Type B pancreatic cell (in vitro differentiated cells): ENCODE measurements around the gene CFAP97D1. TPM values are rescaled to one million over a fixed set of nuclear protein-coding genes. Genes with fewer than 3 reads are reported as not detected.

Experiments used
- DNase-seq: peaks from one replicate; pipeline ENCODE4 v3.0.0; 2021; ENCODE audit warnings: mixed read lengths; ENCODE audit not compliant: unreplicated experiment; ENCODE audit errors: extremely low spot score
- H3K27ac Mint-ChIP-seq: 2 replicates; pipeline ENCODE4 v1.8.0; 2021; ENCODE audit warnings: mild to moderate bottlenecking, mixed read lengths
- H3K27me3 Mint-ChIP-seq: 2 replicates; pipeline ENCODE4 v1.8.0; 2021; ENCODE audit warnings: mixed read lengths
- H3K36me3 Mint-ChIP-seq: 2 replicates; pipeline ENCODE4 v1.8.0; 2021; ENCODE audit warnings: mixed read lengths
- H3K4me1 Mint-ChIP-seq: one replicate; pipeline ENCODE4 v1.8.0; 2021; ENCODE audit warnings: mixed read lengths; ENCODE audit not compliant: unreplicated experiment
- H3K4me3 Mint-ChIP-seq: 2 replicates; pipeline ENCODE4 v1.8.0; 2021; ENCODE audit warnings: mild to moderate bottlenecking, mixed read lengths
- H3K9me3 Mint-ChIP-seq: 2 replicates; pipeline ENCODE4 v1.8.0; 2021; ENCODE audit warnings: mixed read lengths
- total RNA-seq: library from RNA; stranded (reverse); gene quantifications from 2 replicates; pipeline ENCODE4 v1.2.1, GENCODE V29; 2021; ENCODE audit warnings: low replicate concordance
- TF ChIP-seq, protein P1 (sequence below): fragments of 200-600 bp; sonication (generic); conservative IDR thresholded peaks from 2 replicates; pipeline ENCODE4 v1.5.0; 2021; ENCODE audit warnings: antibody characterized with exemption, mild to moderate bottlenecking

CFAP97D1 gene
- total RNA-seq, 1 donor from 2014 or later = not detected

DNA sequence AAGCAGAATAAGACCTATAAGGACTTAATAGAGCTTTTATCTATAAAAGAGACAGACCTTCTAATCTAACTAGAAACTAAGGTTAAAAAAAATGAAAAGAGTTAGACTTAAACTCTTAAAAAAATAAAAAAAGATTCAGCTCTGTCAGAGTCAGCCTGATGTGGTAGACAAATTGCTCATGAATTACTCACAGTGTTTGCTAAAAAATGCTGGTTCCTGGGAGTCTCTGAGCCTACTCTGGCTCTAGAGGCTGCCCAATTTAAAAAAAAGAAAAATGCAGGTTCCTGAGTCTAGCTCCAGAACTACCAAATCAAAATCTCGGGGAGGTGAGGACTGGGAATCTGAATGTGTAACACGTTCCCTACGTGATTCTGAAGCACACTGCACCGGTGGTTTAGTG, 39.7 kb upstream of the CFAP97D1 start:
- peaks cover 4% of the 10 kb centered on the region for H3K36me3 Mint-ChIP-seq
- no peaks in the 10 kb centered on the region for H3K9me3 Mint-ChIP-seq
- H3K4me1 Mint-ChIP-seq = peaks cover 21% of the 10 kb centered on the region
- H3K4me3 Mint-ChIP-seq = no peak overlapping the region
- H3K27me3 Mint-ChIP-seq = peaks cover 15% of the 10 kb centered on the region
- no peak for DNase-seq
- H3K27ac Mint-ChIP-seq = no peak overlapping the region
- TF ChIP-seq, protein P1, sequence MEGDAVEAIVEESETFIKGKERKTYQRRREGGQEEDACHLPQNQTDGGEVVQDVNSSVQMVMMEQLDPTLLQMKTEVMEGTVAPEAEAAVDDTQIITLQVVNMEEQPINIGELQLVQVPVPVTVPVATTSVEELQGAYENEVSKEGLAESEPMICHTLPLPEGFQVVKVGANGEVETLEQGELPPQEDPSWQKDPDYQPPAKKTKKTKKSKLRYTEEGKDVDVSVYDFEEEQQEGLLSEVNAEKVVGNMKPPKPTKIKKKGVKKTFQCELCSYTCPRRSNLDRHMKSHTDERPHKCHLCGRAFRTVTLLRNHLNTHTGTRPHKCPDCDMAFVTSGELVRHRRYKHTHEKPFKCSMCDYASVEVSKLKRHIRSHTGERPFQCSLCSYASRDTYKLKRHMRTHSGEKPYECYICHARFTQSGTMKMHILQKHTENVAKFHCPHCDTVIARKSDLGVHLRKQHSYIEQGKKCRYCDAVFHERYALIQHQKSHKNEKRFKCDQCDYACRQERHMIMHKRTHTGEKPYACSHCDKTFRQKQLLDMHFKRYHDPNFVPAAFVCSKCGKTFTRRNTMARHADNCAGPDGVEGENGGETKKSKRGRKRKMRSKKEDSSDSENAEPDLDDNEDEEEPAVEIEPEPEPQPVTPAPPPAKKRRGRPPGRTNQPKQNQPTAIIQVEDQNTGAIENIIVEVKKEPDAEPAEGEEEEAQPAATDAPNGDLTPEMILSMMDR = no peak

DNA sequence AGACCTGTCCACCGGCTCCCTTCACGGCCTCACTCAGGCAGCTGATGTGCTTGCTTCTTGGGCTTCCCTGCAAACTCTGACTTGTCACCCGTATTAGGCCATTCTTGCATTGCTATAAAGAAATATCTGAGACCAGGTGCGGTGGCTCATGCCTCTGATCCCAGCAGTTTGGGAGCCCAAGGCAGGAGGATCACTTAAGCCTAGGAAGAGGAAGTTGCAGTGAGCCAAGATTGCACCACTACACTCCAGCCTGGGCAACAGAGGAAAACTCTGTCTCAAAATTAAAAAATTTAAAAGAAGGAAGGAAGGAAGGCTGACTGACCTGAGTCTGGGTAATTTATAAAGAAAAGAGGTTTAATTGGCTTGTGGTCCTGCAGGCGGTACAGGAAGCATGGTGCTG, 38.6 kb upstream of the CFAP97D1 start:
- Mint-ChIP-seq H3K4me1 (peaks cover 32% of the 10 kb centered on the region), H3K27me3 (peaks cover 23% of the 10 kb centered on the region), H3K27ac (no peak overlapping the region), H3K36me3 (peaks cover 4% of the 10 kb centered on the region), H3K9me3 (no peaks in the 10 kb centered on the region), H3K4me3 (no peak overlapping the region)
- no peak for DNase-seq
- TF ChIP-seq, protein P1 = no peak

DNA sequence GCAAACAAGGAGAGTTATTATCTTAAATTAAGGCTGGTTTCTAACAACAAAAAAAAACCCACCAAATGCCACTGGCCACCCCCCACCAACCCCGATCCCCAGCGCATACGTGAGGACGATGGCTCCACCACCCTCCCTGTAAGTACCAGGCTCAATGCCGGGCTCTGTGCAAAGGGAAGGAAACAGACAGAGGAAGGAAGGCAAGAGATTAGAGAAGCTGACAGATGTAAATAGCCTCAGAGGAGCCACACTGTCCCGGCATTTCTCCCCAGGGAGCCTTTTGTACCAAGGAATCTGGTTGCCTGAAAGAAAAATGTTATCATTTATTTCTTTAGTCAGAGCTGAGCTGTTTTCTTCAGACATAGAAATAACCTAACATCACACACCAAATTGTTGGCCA, 34.7 kb upstream of the CFAP97D1 start:
- TF ChIP-seq, protein P1 = no peak
- Mint-ChIP-seq H3K4me3 (no peak overlapping the region), H3K27me3 (peaks cover 30% of the 10 kb centered on the region), H3K36me3 (no peaks in the 10 kb centered on the region), H3K4me1 (peaks cover 41% of the 10 kb centered on the region), H3K9me3 (no peaks in the 10 kb centered on the region), H3K27ac (no peak overlapping the region)
- DNase-seq = no peak

DNA sequence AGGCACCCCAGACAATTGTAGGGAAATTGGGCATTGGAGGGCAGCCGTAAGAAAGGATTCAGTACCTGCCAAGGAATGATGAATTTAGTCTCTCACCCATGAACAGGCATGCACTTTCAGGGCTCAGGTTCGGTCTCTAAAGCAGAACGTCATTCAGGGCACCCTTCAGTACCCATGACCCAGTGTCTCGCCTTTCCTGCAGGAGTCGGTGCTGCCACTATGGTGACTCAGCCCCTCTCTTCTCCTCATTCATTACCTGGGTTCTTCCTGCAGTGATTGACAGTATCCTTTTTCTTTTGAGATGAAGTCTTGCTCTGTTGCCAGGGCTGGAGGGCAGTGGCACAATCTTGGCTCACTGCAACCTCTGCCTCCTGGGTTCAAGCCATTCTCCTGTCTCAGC, 30.1 kb upstream of the CFAP97D1 start:
- H3K9me3 Mint-ChIP-seq = no peaks in the 10 kb centered on the region
- no peak for DNase-seq
- peaks cover 29% of the 10 kb centered on the region for H3K4me1 Mint-ChIP-seq
- no peak overlapping the region for H3K27ac Mint-ChIP-seq
- TF ChIP-seq, protein P1 = no peak
- no peaks in the 10 kb centered on the region for H3K36me3 Mint-ChIP-seq
- no peak overlapping the region for H3K4me3 Mint-ChIP-seq
- H3K27me3 Mint-ChIP-seq = peaks cover 44% of the 10 kb centered on the region

DNA sequence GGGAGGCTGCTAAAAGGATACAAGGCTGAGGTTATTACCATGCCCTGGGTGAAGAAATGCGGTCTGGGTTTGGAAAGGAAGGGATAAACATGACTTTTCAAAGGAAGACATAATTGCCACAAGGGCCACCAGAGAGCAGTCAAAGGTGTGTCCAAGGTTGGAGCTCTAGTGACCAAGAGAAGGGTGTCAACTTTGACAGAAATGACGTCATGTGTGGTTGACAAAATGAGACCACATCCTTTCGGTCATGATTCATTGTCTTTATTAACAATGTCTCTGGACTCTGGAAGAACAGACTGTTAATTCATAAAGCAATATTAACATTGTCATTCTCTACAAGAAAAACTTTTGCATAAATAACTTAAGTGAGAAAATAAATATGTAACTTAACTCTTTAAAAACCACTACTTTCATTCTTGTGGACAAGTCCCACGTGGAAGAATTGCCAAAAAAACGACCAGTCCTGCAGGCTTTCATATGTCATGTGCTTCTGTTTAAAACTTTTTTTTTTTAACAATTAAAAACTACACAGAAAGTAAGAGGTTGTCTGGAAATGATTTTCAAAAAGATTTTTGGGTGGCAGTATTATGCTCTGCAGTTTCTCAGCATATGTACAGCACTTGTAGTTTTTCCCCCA, 26.6 kb upstream of the CFAP97D1 start:
- Mint-ChIP-seq H3K36me3 (no peaks in the 10 kb centered on the region), H3K4me3 (no peak overlapping the region), H3K27me3 (peaks cover 51% of the 10 kb centered on the region), H3K4me1 (peaks cover 24% of the 10 kb centered on the region), H3K27ac (no peak overlapping the region), H3K9me3 (no peaks in the 10 kb centered on the region)
- no peak for DNase-seq
- TF ChIP-seq, protein P1 = no peak
